Measurements from ENCODE around the gene PIK3C2G. TPM values are rescaled to one million over a fixed set of nuclear protein-coding genes. Genes with fewer than 3 reads are reported as not detected.

Gene PIK3C2G
- total RNA-seq, 1 experiment from 2014 or later, result not detected

GRCh38 chr12:18345021-18345735 lies 83.9 kb downstream of the PIK3C2G start:
- H2BK12ac ChIP-seq (ENCODE audit: insufficient read length, low read depth, low read length), result no peak overlapping the region
- no peak overlapping the region for H3T11ph ChIP-seq (ENCODE audit: low read length)
- no peaks in the 10 kb centered on the region for H3K36me3 Mint-ChIP-seq (ENCODE audit: insufficient read depth in 1 of 3, low read depth in 3 of 3)

More at GRCh38 chr12:18345021-18345735, 83.9 kb downstream of the PIK3C2G start:
- Histone ChIP-seq H3K4me2 (ENCODE audit: insufficient read depth, insufficient read length, low read length) (no peak overlapping the region), H3K4ac (ENCODE audit: low read depth, low read length) (no peak overlapping the region), H2BK20ac (ENCODE audit: low read depth, low read length, poor library complexity, severe bottlenecking) (no peak overlapping the region), H3K23ac (ENCODE audit: insufficient read length, low read depth, low read length) (no peak overlapping the region), H4K5ac (ENCODE audit: insufficient read length, low read depth, low read length) (no peak overlapping the region), H4K8ac (replicated peaks; ENCODE audit: insufficient read length, low read depth, low read length) (no peak overlapping the region), H2BK120ac (ENCODE audit: low read depth, low read length, poor library complexity, severe bottlenecking) (no peak overlapping the region), H3K79me1 (ENCODE audit: insufficient read depth, low read depth, low read length, poor library complexity, severe bottlenecking) (no peaks in the 10 kb centered on the region), H3K9me3 (ENCODE audit: control insufficient read depth, low read depth, low read length) (no peaks in the 10 kb centered on the region), H3K56ac (ENCODE audit: insufficient read length, low read depth, low read length) (no peak overlapping the region), H3K23me2 (ENCODE audit: insufficient read length, low read depth, low read length, poor library complexity, severe bottlenecking) (no peaks in the 10 kb centered on the region), H2BK15ac (ENCODE audit: low read depth, low read length) (no peak overlapping the region), H3K79me2 (ENCODE audit: insufficient read depth, low read length) (no peaks in the 10 kb centered on the region), H2BK5ac (ENCODE audit: insufficient read length, low read length) (no peak overlapping the region), H4K20me1 (ENCODE audit: control insufficient read depth, insufficient read depth, insufficient read length) (no peaks in the 10 kb centered on the region), H3K18ac (ENCODE audit: insufficient read length, low read depth, low read length) (no peak overlapping the region), H3K27me3 (ENCODE audit: insufficient read depth, low read length) (no peaks in the 10 kb centered on the region), H3K9ac (ENCODE audit: extremely low read depth, insufficient read length, low read length) (no peak overlapping the region), H3K4me1 (ENCODE audit: insufficient read depth, low read length) (no peaks in the 10 kb centered on the region), H3K27ac (ENCODE audit: insufficient read length, low read depth, low read length) (no peak overlapping the region), H2AK5ac (ENCODE audit: insufficient read length, low read length) (no peak overlapping the region), H2AFZ (ENCODE audit: low read length) (no peak overlapping the region), H3K14ac (ENCODE audit: insufficient read depth, low read length) (no peak overlapping the region), H4K91ac (ENCODE audit: insufficient read length, low read depth, low read length) (no peak overlapping the region)
- Mint-ChIP-seq H3K27me3 (ENCODE audit: low read depth) (no peaks in the 10 kb centered on the region), H3K9me3 (no peaks in the 10 kb centered on the region), H3K27ac (no peak overlapping the region), H3K4me3 (no peak overlapping the region), H3K4me1 (no peaks in the 10 kb centered on the region)
- no peak for TF ChIP-seq CTCF (conservative IDR thresholded peaks at IDR 0.05)
- no peak for DNase-seq
- no CpG with 5 or more reads among the region's 3 CpGs for WGBS (ENCODE audit: extremely low coverage, insufficient read length, low lambda C conversion rate)
